K562 (cell line): ENCODE measurements around the gene CLIP2. TPM values are rescaled to one million over a fixed set of nuclear protein-coding genes. Genes with fewer than 3 reads are reported as not detected.
A peak's percentile ranks its signal among the peaks of the same experiment; 100 is the strongest.
"Not testable (repeated sequence)": the region's sequence is repeated elsewhere in the genome, so short reads cannot be mapped to it uniquely, and the experiment has no call there.

Experiments
- ATAC-seq: fragments of 200-7000 bp; cut with Tn5 transposase; 3 replicates; pipeline ENCODE4 v1.9.1; 2020; ENCODE audit warnings: moderate library complexity
- BruUV-seq: library from RNA; stranded (reverse); fragments of 400-500 nt; replicated peaks from 2 replicates; lab custom pipeline; 2021; lab: Mats Ljungman, UMichigan
- CTCF ChIA-PET: fragments of 300-600 bp; formaldehyde crosslinking; extraction: SDS; loops from one replicate; lab custom pipeline; 2021; ENCODE audit warnings: low intra/inter-chr PET ratio; lab: Yijun Ruan, JAX
- POLR2A ChIA-PET: fragments of 300-600, 350-650 bp; sonication (Branson Sonifier 250); formaldehyde crosslinking; extraction: SDS; loops from one replicate; lab custom pipeline; 2021; ENCODE audit warnings: antibody characterized with exemption, inconsistent platforms; lab: Yijun Ruan, JAX
- DNase-seq, 4 experiments: peaks; one replicate each; pipeline versions ENCODE4 v3.0.0 to v3.0.0-alpha.2; 2011 to 2018; ENCODE audit warnings: low spot score in 3 of 4, mixed read lengths in 3 of 4; ENCODE audit errors: extremely low read depth in 1 of 4
- FAIRE-seq: peaks from 2 replicates; lab custom pipeline; 2011; peaks lifted over from hg19 to GRCh38; lab: Jason Lieb, UNC
- H2AFZ ChIP-seq: 2 replicates; pipeline ENCODE4 v1.6.0; 2011; ENCODE audit warnings: low read depth, low read length, control low read depth, inconsistent platforms
- H3K27ac ChIP-seq: fragments of 200-600 bp; 3 replicates; pipeline ENCODE4 v1.8.0; 2011; ENCODE audit warnings: low read depth, mild to moderate bottlenecking, control low read depth, inconsistent platforms, low read length, moderate library complexity, mixed read lengths; ENCODE audit errors: extremely low read depth
- H3K27me3 ChIP-seq, 2 experiments: fragments of 300-600 bp in 1 of 2; 2 replicates in 1 of 2; 3 replicates in 1 of 2; pipeline versions ENCODE4 v1.6.0 to v1.8.0; 2011; ENCODE audit warnings: inconsistent platforms in 2 of 2, low read length in 2 of 2, mild to moderate bottlenecking in 1 of 2, mixed read lengths in 1 of 2, moderate library complexity in 1 of 2; ENCODE audit not compliant: control insufficient read depth in 2 of 2, insufficient read depth in 2 of 2
- H3K36me3 ChIP-seq: fragments of 300-600 bp; 3 replicates; pipeline ENCODE4 v1.8.0; 2011; ENCODE audit warnings: mild to moderate bottlenecking, low read length, inconsistent platforms; ENCODE audit not compliant: control insufficient read depth, insufficient read depth
- H3K4me1 ChIP-seq, 2 experiments: fragments of 200-600 bp in 1 of 2; replicated peaks in 1 of 2; 2 replicates in 1 of 2; 3 replicates in 1 of 2; pipeline versions ENCODE4 v1.5.1 to v1.8.0; 2011; ENCODE audit warnings: inconsistent platforms in 2 of 2, low read length in 2 of 2, mild to moderate bottlenecking in 1 of 2, mixed read lengths in 1 of 2, moderate library complexity in 1 of 2; ENCODE audit not compliant: control insufficient read depth in 2 of 2, insufficient read depth in 2 of 2
- H3K4me2 ChIP-seq: 2 replicates; pipeline ENCODE4 v1.6.1; 2011; ENCODE audit warnings: low read length, control low read depth, inconsistent platforms, mixed read lengths; ENCODE audit not compliant: insufficient read depth
- H3K4me3 ChIP-seq: fragments of 200-600 bp; sonication (generic), shearing (Covaris generic); 2 replicates; pipeline ENCODE4 v1.5.1; 2016; ENCODE audit warnings: control low read depth, inconsistent platforms
- H3K79me2 ChIP-seq: fragments of 200-600 bp; 3 replicates; pipeline ENCODE4 v1.8.0; 2011; ENCODE audit warnings: low read length, inconsistent platforms; ENCODE audit not compliant: control insufficient read depth, insufficient read depth
- H3K9ac ChIP-seq, 2 experiments: 2 replicates each; pipeline versions ENCODE4 v1.6.0 to v1.6.1; 2011; ENCODE audit warnings: low read depth in 2 of 2, low read length in 2 of 2, control low read depth in 1 of 2, inconsistent platforms in 1 of 2, mild to moderate bottlenecking in 1 of 2, mixed read lengths in 1 of 2; ENCODE audit not compliant: insufficient read depth in 1 of 2
- H3K9me1 ChIP-seq: one replicate; pipeline ENCODE4 v1.6.0; 2011; ENCODE audit warnings: inconsistent platforms, mild to moderate bottlenecking, low read length, moderate library complexity; ENCODE audit not compliant: control insufficient read depth, insufficient read depth
- H3K9me3 ChIP-seq: replicated peaks from 2 replicates; pipeline ENCODE4 v1.5.1; 2011; ENCODE audit warnings: low read depth, low read length, inconsistent platforms; ENCODE audit not compliant: control insufficient read depth, insufficient read depth
- H4K20me1 ChIP-seq: replicated peaks from 2 replicates; pipeline ENCODE4 v1.6.1; 2011; ENCODE audit warnings: low read length, inconsistent platforms, mixed read lengths; ENCODE audit not compliant: control insufficient read depth, insufficient read depth
- BCOR ChIP-seq: fragments of 450-650 bp; IDR thresholded peaks from 2 replicates; pipeline ENCODE4 v1.6.1; 2016
- CHD4 ChIP-seq: fragments of 200-600 bp; sonication (generic); IDR thresholded peaks from 3 replicates; pipeline ENCODE4 v1.6.1; 2012; ENCODE audit warnings: low read depth, mild to moderate bottlenecking, mixed read lengths, low read length, inconsistent platforms; ENCODE audit not compliant: insufficient read depth, insufficient replicate concordance, poor library complexity, severe bottlenecking
- HLTF ChIP-seq: fragments of 450-650 bp; IDR thresholded peaks from 2 replicates; pipeline ENCODE4 v1.6.1; 2016
- JUN ChIP-seq, 2 experiments: sonication (generic) in 1 of 2; formaldehyde crosslinking in 1 of 2; IDR thresholded peaks; 2 replicates each; pipeline versions ENCODE4 v1.6.1 to v1.8.0; 2012 to 2022; ENCODE audit warnings: borderline replicate concordance in 2 of 2, mild to moderate bottlenecking in 2 of 2, improper control_type of control experiment in 1 of 2, low read depth in 1 of 2, low read length in 1 of 2, missing genetic modification reagents in 1 of 2
- MLLT1 ChIP-seq, 2 experiments: fragments of 450-650 bp; IDR thresholded peaks; 2 replicates each; pipeline ENCODE4 v1.6.1; 2016
- POLR2AphosphoS5 ChIP-seq: IDR thresholded peaks from 2 replicates; pipeline ENCODE4 v1.6.1; 2011; ENCODE audit warnings: mild to moderate bottlenecking, low read depth, low read length, moderate library complexity; ENCODE audit not compliant: control insufficient read depth, insufficient read depth
- RBM15 ChIP-seq: fragments of 200-400 bp; formaldehyde crosslinking; IDR thresholded peaks from 2 replicates; pipeline ENCODE4 v1.6.1; 2018; ENCODE audit warnings: mild to moderate bottlenecking, low read length, moderate library complexity; ENCODE audit not compliant: insufficient read depth
- SMARCE1 ChIP-seq: fragments of 450-650 bp; IDR thresholded peaks from 2 replicates; pipeline ENCODE4 v1.7.1; 2016; ENCODE audit warnings: mild to moderate bottlenecking
- THRAP3 ChIP-seq: fragments of 450-650 bp; IDR thresholded peaks from 2 replicates; pipeline ENCODE4 v1.6.1; 2016; ENCODE audit warnings: mild to moderate bottlenecking, inconsistent platforms, borderline replicate concordance
- ZNF24 ChIP-seq: fragments of 450-650 bp; IDR thresholded peaks from 2 replicates; pipeline ENCODE4 v1.6.1; 2016
- ZNF282 ChIP-seq: sonication (generic); formaldehyde crosslinking; IDR thresholded peaks from 2 replicates; pipeline ENCODE4 v1.8.1; 2023; ENCODE audit warnings: missing genetic modification reagents
- WGBS: fragments of 100-300 bp; shearing (Covaris generic); methylation state at CpG from one replicate; pipeline ENCODE4 v1.1.6; 2016; ENCODE audit warnings: low coverage, mixed read lengths; ENCODE audit not compliant: insufficient coverage; ENCODE audit errors: missing lambda C conversion rate; 5-methylcytosine and 5-hydroxymethylcytosine counted together
- in situ Hi-C: fragments of 300-500 bp; cut with MboI; formaldehyde crosslinking; loops from 4 replicates; pipeline ENCODE4 v1.15.0; 2018; ENCODE audit warnings: inconsistent platforms, mixed read lengths
- intact Hi-C: fragments of 100-400 bp; cut with micrococcal nuclease; formaldehyde crosslinking; loops from 2 replicates; pipeline ENCODE4 v1.14.2; 2022
- polyA plus RNA-seq, 8 experiments: library from polyadenylated mRNA; depleted of rRNA in 4 of 8; stranded (reverse) in 5 of 8; unstranded in 3 of 8; fragments of >200 nt; fragmentation: Nextera tagmentation in 2 of 8; fragmentation: Illumina TruSeq in 1 of 8; extraction: Ambion mirVana in 2 of 8; extraction: Trizol in 1 of 8; gene quantifications; 2 replicates each; pipeline versions ENCODE4 v1.2.1 to v1.2.3, GENCODE V29; 2011 to 2014; ENCODE audit warnings: inconsistent platforms in 1 of 8, missing spikeins in 1 of 8
- total RNA-seq, 7 experiments: library from RNA; depleted of rRNA in 6 of 7; stranded (reverse); fragments of >200 nt in 6 of 7; fragmentation: Illumina TruSeq in 2 of 7; extraction: Trizol in 2 of 7; gene quantifications; 2 replicates each; pipeline versions ENCODE4 v1.2.1 to v1.2.3, GENCODE V29; 2011 to 2021; ENCODE audit warnings: low replicate concordance in 1 of 7
- TF ChIP-seq, protein P1 (sequence below): fragments of 450-650 bp; conservative IDR thresholded peaks from 2 replicates; pipeline ENCODE4 v1.6.1; 2016; ENCODE audit warnings: missing genetic modification characterization, low read depth, mild to moderate bottlenecking, missing compliant biosample characterization, moderate library complexity
- TF ChIP-seq, protein P2 (sequence below): sonication (generic); formaldehyde crosslinking; IDR thresholded peaks from 2 replicates; pipeline ENCODE4 v1.8.0; 2022; ENCODE audit warnings: mild to moderate bottlenecking, missing genetic modification reagents
- TF ChIP-seq, protein P3 (sequence below): sonication (generic); formaldehyde crosslinking; IDR thresholded peaks from 2 replicates; pipeline ENCODE4 v1.8.1; 2022; ENCODE audit warnings: missing genetic modification reagents

Gene CLIP2
- total and polyA plus RNA-seq, 9 of the 15 experiments (the other 6 are each of a cell fraction or from before 2014, with no cell fraction given) = 0.07 to 5.4 (median 2.1) TPM

- peak; percentile 67 for TF ChIP-seq CHD4
- TF ChIP-seq POLR2AphosphoS5 = no peak
- TF ChIP-seq ZNF24 = 0 out of 2 replicates have a peak, but pooled peaks have one; percentile 15
- 0 out of 2 replicates have a peak, but pooled peaks have one; percentile 12 for TF ChIP-seq HLTF
- no peak for TF ChIP-seq JUN (IDR thresholded peaks at IDR 0.05; ENCODE audit: borderline replicate concordance, low read depth, low read length)
- 0 out of 2 replicates have a peak, but pooled peaks have one; percentile 6 for TF ChIP-seq JUN (CRISPR knock-in tag; IDR thresholded peaks at IDR 0.05; ENCODE audit: borderline replicate concordance)
- TF ChIP-seq, protein P1, sequence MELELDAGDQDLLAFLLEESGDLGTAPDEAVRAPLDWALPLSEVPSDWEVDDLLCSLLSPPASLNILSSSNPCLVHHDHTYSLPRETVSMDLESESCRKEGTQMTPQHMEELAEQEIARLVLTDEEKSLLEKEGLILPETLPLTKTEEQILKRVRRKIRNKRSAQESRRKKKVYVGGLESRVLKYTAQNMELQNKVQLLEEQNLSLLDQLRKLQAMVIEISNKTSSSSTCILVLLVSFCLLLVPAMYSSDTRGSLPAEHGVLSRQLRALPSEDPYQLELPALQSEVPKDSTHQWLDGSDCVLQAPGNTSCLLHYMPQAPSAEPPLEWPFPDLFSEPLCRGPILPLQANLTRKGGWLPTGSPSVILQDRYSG (tag) = 0 out of 2 replicates have a peak, but pooled peaks have one; percentile 3
- peak in 1 of 2 experiments; percentile 14; a peak in 1 of 4 replicates for TF ChIP-seq MLLT1 (IDR thresholded peaks at IDR 0.05)
- TF ChIP-seq BCOR = peak; percentile 62; the same call in 1 of the 2 replicates
- 0 out of 2 replicates have a peak, but pooled peaks have one; percentile 23 for TF ChIP-seq THRAP3
- no peak for TF ChIP-seq RBM15
- TF ChIP-seq, protein P2, sequence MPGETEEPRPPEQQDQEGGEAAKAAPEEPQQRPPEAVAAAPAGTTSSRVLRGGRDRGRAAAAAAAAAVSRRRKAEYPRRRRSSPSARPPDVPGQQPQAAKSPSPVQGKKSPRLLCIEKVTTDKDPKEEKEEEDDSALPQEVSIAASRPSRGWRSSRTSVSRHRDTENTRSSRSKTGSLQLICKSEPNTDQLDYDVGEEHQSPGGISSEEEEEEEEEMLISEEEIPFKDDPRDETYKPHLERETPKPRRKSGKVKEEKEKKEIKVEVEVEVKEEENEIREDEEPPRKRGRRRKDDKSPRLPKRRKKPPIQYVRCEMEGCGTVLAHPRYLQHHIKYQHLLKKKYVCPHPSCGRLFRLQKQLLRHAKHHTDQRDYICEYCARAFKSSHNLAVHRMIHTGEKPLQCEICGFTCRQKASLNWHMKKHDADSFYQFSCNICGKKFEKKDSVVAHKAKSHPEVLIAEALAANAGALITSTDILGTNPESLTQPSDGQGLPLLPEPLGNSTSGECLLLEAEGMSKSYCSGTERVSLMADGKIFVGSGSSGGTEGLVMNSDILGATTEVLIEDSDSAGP (CRISPR knock-in tag) = 0 out of 2 replicates have a peak, but pooled peaks have one; percentile 16
- TF ChIP-seq SMARCE1 = 0 out of 2 replicates have a peak, but pooled peaks have one; percentile 44
- 0 out of 2 replicates have a peak, but pooled peaks have one; percentile 73 for TF ChIP-seq ZNF282
- TF ChIP-seq, protein P3, sequence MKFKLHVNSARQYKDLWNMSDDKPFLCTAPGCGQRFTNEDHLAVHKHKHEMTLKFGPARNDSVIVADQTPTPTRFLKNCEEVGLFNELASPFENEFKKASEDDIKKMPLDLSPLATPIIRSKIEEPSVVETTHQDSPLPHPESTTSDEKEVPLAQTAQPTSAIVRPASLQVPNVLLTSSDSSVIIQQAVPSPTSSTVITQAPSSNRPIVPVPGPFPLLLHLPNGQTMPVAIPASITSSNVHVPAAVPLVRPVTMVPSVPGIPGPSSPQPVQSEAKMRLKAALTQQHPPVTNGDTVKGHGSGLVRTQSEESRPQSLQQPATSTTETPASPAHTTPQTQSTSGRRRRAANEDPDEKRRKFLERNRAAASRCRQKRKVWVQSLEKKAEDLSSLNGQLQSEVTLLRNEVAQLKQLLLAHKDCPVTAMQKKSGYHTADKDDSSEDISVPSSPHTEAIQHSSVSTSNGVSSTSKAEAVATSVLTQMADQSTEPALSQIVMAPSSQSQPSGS = peak; percentile 40; the same call in 1 of the 2 replicates
Measured at GRCh38 chr7:74254858-74255379, 34.3 kb upstream of the CLIP2 start (continued).

- H3K27ac ChIP-seq, H3K9me1 ChIP-seq, H3K9me3 ChIP-seq, H3K27me3 ChIP-seq, CTCF ChIA-PET, DNase-seq, BruUV-seq, H2AFZ ChIP-seq, ATAC-seq, FAIRE-seq, in situ Hi-C loops, H4K20me1 ChIP-seq: not testable (repeated sequence)
- Histone ChIP-seq H3K4me3 (peak overlapping the region; percentile 98), H3K36me3 (peaks cover 20% of the 10 kb centered on the region), H3K79me2 (peaks cover 34% of the 10 kb centered on the region), H3K9ac (peak overlapping the region in 1 of 2 experiments; percentile 99; a peak in 1 of 4 replicates), H3K4me2 (peak overlapping the region; percentile 90), H3K4me1 (peaks cover 9 to 24% of the 10 kb centered on the region in 2 experiments; a peak in 3 of 5 replicates)
- intact Hi-C loops = loop anchor here (10.0 kb wide), 1 partner anchor 59 kb away; no protein-coding TSS in a partner anchor
- 72% methylated on average over 6 of the region's 6 CpGs for WGBS
- POLR2A ChIA-PET = interaction anchor here (0.7 to 1.6 kb wide), 3 partner anchors 8 to 21 kb away, joined by 3 to 8 read pairs (median 5); no protein-coding TSS in a partner anchor
Measured at GRCh38 chr7:74255461-74255860, 33.7 kb upstream of the CLIP2 start.
